ENCODE measurements around the gene RASGRP3.

Gene RASGRP3

DNA sequence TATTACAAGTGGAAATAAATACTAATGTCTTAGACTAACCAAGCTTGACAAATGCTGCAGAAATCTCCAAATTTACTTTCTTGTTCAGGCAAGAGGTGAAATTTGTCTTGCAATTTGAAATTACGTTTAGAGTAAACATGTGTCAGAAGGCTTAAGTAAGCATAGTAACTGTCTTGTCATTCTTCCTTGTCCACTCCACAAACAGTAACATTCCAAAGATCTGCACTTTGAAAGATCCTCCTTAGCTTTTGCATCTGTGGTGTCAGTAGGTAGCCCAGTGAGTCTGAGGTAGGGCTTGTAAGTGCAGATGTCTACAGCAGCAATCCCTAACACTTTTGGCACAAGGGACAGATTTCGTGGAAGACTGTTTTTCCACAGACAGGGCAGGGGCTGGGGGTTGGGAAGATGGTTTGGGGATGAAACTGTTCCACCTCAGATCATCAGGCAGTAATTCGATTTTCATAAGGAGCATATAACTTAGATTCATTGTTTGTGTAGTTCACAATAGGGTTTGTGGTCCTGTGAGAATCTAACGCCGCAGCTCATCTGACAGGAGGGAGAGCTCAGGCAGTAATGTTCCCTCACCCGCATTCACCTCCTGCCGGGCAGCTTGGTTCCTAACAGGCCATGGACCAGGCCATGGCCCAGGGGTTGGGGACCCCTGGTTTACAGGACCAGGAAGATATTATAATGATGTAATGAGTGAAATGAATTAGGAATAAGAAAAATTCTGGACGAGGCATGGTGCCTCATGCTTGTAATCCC is 18.6 kb downstream of the RASGRP3 start:
- peaks cover 20% of the 10 kb centered on the region for H3K27me3 ChIP-seq
- no peak for TF ChIP-seq CTCF (IDR thresholded peaks at IDR 0.05; ENCODE audit: low read depth, low read length)
- H3K4me3 ChIP-seq (ENCODE audit: low read depth, low read length): no peak overlapping the region
- no peaks in the 10 kb centered on the region for H3K9me3 ChIP-seq
- H3K4me1 ChIP-seq: no peaks in the 10 kb centered on the region
- no peak for DNase-seq
- H3K36me3 ChIP-seq: no peaks in the 10 kb centered on the region

- Histone ChIP-seq H3K36me3 (no peaks in the 10 kb centered on the region), H3K4me3 (ENCODE audit: low read depth, low read length) (no peak overlapping the region), H3K27me3 (peaks cover 17% of the 10 kb centered on the region), H3K4me1 (no peaks in the 10 kb centered on the region), H3K9me3 (no peaks in the 10 kb centered on the region)
- TF ChIP-seq CTCF (IDR thresholded peaks at IDR 0.05; ENCODE audit: low read depth, low read length): no peak
- DNase-seq: no peak
These were observed 19.2 kb downstream of the RASGRP3 start for GRCh38 chr2:33495683-33496082.

DNA sequence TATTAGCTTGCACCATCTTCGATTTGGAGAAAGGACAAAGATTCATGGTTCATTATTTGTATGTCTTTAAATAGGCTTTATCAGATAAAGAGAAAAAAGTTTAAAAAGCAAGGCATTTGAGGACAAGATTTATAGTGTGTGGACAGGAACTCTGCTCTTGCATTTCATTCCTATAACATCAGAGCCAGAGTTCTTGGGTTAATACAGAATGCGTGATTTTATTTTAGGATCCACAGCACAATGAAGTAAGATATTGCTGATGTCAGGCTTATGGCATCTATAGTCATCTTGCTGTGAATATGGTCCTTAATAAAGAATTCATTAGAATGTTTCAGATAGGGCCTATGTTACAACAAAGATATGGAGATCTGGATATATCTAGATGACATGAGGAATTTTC is 19.7 kb downstream of the RASGRP3 start:
- no peak for DNase-seq
- Histone ChIP-seq H3K36me3 (no peaks in the 10 kb centered on the region), H3K4me3 (ENCODE audit: low read depth, low read length) (no peak overlapping the region), H3K9me3 (no peaks in the 10 kb centered on the region), H3K4me1 (no peaks in the 10 kb centered on the region), H3K27me3 (peaks cover 17% of the 10 kb centered on the region)
- no peak for TF ChIP-seq CTCF (IDR thresholded peaks at IDR 0.05; ENCODE audit: low read depth, low read length)

- H3K27me3 ChIP-seq: peaks cover 20% of the 10 kb centered on the region
- no peaks in the 10 kb centered on the region for H3K4me1 ChIP-seq
- no peaks in the 10 kb centered on the region for H3K36me3 ChIP-seq
- H3K4me3 ChIP-seq (ENCODE audit: low read depth, low read length): no peak overlapping the region
- no peaks in the 10 kb centered on the region for H3K9me3 ChIP-seq
- DNase-seq: no peak
- no peak for TF ChIP-seq CTCF (IDR thresholded peaks at IDR 0.05; ENCODE audit: low read depth, low read length)
These were observed 20.3 kb downstream of the RASGRP3 start for GRCh38 chr2:33496726-33497125.

DNA sequence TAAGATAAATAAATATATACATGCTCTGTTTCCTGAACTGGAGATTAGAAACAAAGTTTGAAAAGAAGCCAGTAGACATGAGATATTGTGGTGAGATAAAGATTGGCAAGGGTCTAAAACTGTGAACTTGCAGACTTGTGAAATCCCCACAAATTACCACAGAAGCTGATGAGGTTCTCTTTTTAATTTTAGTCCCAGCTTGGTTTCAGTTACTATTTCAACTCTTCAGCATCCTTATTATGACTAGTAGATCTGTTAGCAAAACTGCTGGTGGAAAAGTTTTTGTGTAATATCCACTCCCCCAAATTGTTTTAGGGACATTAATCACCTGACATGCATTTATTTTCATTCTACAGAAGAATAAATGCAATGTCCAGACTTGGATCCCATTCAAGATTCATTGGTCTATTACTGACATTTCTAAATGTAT is 20.8 kb downstream of the RASGRP3 start:
- Histone ChIP-seq H3K4me3 (ENCODE audit: low read depth, low read length) (no peak overlapping the region), H3K36me3 (no peaks in the 10 kb centered on the region), H3K27me3 (peaks cover 25% of the 10 kb centered on the region), H3K4me1 (no peaks in the 10 kb centered on the region), H3K9me3 (no peaks in the 10 kb centered on the region)
- TF ChIP-seq CTCF (IDR thresholded peaks at IDR 0.05; ENCODE audit: low read depth, low read length): no peak
- no peak for DNase-seq

DNA sequence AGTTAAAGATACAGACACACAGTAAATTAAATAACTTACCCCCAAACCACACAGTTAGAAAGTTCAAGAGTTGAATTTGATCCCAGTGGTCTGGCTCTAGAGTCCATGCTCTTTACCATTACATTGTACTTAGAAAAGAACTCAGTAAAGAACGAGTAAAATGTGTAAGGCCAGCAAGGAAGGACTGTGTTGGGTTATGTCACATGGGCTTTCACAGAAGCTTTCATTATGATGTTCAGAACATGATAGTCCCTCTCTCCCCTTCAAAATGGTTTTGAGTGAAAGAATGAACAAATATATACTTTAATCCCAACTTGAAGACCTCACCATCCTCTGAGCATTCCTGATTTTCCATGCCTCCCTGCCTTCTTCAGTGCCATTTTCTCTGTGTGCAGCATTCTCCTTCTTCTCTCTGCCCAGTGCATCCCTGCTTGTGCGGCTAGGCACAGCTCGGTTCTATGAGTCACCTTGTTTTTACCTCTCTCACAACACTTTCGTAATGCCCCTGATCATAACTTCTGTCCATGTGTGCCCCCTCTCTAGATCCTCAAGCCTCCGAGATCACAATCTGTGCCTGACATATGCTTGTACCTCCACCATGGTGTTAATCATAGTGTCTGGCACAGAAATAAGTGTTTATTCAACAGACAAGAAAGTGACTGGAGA is 22.0 kb downstream of the RASGRP3 start:
- Histone ChIP-seq H3K36me3 (no peaks in the 10 kb centered on the region), H3K9me3 (no peaks in the 10 kb centered on the region), H3K27me3 (peaks cover 28% of the 10 kb centered on the region), H3K4me1 (no peaks in the 10 kb centered on the region), H3K4me3 (ENCODE audit: low read depth, low read length) (no peak overlapping the region)
- DNase-seq: no peak
- no peak for TF ChIP-seq CTCF (IDR thresholded peaks at IDR 0.05; ENCODE audit: low read depth, low read length)

Measured in BE2C (cell line).